ENCODE data around the gene NHSL1. TPM values are rescaled to one million over a fixed set of nuclear protein-coding genes. Genes with fewer than 3 reads are reported as not detected.

Gene NHSL1
- total and polyA plus RNA-seq, 9 of the 15 experiments (the other 6 are each of a cell fraction or from before 2014, with no cell fraction given) = 0.09 to 0.20 TPM; not detected in 7

DNA sequence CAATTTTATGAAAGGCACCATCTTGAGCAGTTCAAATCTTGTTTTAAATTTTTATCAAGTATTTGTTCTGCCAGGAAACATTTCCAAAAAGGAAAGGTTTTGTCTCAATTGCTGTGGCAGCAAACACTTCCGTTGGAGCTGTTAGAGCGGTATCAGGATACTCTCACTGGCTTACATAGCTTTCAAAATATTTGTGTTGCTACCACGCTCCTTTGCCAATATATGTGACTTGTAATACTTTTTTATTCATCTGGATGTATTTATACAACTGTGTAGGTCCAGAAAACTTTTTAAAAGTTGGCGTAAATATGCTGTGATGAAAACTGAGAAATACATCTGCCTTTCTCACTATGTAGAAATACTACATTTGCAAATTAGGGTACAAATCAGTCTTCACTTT lies 37.8 kb upstream of the NHSL1 start:
- WGBS (ENCODE audit: insufficient coverage, low coverage, missing lambda C conversion rate) = under 1% methylated on average over 4 of the region's 4 CpGs
- no peak overlapping the region for H3K27ac ChIP-seq (ENCODE audit: extremely low read depth, low read depth, low read length)
- DNase-seq (ENCODE audit: extremely low read depth in 1 of 4, low spot score in 3 of 4) = no peak
- no peak overlapping the region for H3K9ac ChIP-seq (ENCODE audit: insufficient read depth in 1 of 2, low read depth in 2 of 2, low read length in 2 of 2)
- no peaks in the 10 kb centered on the region for H3K9me1 ChIP-seq (ENCODE audit: control insufficient read depth, insufficient read depth, low read length)
- no peaks in the 10 kb centered on the region for H4K20me1 ChIP-seq (replicated peaks; ENCODE audit: control insufficient read depth, insufficient read depth, low read length)
- H3K9me3 ChIP-seq (replicated peaks; ENCODE audit: control insufficient read depth, insufficient read depth, low read depth, low read length) = no peaks in the 10 kb centered on the region
- H3K27me3 ChIP-seq (ENCODE audit: control insufficient read depth in 2 of 2, insufficient read depth in 2 of 2, low read length in 2 of 2) = peaks cover 8 to 12% of the 10 kb centered on the region in 2 experiments
- H3K4me3 ChIP-seq = no peak overlapping the region
- no peak overlapping the region for H2AFZ ChIP-seq (ENCODE audit: low read depth, low read length)
- H3K79me2 ChIP-seq (ENCODE audit: control insufficient read depth, insufficient read depth, low read length) = no peaks in the 10 kb centered on the region
- ATAC-seq = no peak
- ChIA-PET CTCF (ENCODE audit: low intra/inter-chr PET ratio) (no interaction called here), POLR2A (interaction anchor here (1.1 kb wide), 1 partner anchor 14 kb away, joined by 4 read pairs; no protein-coding TSS in a partner anchor)
- FAIRE-seq = no peak
- in situ Hi-C loops (cut with MboI) = no loop called here
- intact Hi-C loops (cut with micrococcal nuclease) = no loop called here
- H3K4me2 ChIP-seq (ENCODE audit: insufficient read depth, low read length) = no peak overlapping the region
- no TSS peak for BruUV-seq (replicated peaks)
- no peaks in the 10 kb centered on the region for H3K4me1 ChIP-seq (replicated peaks in 1 of 2; ENCODE audit: control insufficient read depth in 2 of 2, insufficient read depth in 2 of 2, low read length in 2 of 2)
- H3K36me3 ChIP-seq (ENCODE audit: control insufficient read depth, insufficient read depth, low read length) = no peaks in the 10 kb centered on the region
- TF ChIP-seq, protein P1, sequence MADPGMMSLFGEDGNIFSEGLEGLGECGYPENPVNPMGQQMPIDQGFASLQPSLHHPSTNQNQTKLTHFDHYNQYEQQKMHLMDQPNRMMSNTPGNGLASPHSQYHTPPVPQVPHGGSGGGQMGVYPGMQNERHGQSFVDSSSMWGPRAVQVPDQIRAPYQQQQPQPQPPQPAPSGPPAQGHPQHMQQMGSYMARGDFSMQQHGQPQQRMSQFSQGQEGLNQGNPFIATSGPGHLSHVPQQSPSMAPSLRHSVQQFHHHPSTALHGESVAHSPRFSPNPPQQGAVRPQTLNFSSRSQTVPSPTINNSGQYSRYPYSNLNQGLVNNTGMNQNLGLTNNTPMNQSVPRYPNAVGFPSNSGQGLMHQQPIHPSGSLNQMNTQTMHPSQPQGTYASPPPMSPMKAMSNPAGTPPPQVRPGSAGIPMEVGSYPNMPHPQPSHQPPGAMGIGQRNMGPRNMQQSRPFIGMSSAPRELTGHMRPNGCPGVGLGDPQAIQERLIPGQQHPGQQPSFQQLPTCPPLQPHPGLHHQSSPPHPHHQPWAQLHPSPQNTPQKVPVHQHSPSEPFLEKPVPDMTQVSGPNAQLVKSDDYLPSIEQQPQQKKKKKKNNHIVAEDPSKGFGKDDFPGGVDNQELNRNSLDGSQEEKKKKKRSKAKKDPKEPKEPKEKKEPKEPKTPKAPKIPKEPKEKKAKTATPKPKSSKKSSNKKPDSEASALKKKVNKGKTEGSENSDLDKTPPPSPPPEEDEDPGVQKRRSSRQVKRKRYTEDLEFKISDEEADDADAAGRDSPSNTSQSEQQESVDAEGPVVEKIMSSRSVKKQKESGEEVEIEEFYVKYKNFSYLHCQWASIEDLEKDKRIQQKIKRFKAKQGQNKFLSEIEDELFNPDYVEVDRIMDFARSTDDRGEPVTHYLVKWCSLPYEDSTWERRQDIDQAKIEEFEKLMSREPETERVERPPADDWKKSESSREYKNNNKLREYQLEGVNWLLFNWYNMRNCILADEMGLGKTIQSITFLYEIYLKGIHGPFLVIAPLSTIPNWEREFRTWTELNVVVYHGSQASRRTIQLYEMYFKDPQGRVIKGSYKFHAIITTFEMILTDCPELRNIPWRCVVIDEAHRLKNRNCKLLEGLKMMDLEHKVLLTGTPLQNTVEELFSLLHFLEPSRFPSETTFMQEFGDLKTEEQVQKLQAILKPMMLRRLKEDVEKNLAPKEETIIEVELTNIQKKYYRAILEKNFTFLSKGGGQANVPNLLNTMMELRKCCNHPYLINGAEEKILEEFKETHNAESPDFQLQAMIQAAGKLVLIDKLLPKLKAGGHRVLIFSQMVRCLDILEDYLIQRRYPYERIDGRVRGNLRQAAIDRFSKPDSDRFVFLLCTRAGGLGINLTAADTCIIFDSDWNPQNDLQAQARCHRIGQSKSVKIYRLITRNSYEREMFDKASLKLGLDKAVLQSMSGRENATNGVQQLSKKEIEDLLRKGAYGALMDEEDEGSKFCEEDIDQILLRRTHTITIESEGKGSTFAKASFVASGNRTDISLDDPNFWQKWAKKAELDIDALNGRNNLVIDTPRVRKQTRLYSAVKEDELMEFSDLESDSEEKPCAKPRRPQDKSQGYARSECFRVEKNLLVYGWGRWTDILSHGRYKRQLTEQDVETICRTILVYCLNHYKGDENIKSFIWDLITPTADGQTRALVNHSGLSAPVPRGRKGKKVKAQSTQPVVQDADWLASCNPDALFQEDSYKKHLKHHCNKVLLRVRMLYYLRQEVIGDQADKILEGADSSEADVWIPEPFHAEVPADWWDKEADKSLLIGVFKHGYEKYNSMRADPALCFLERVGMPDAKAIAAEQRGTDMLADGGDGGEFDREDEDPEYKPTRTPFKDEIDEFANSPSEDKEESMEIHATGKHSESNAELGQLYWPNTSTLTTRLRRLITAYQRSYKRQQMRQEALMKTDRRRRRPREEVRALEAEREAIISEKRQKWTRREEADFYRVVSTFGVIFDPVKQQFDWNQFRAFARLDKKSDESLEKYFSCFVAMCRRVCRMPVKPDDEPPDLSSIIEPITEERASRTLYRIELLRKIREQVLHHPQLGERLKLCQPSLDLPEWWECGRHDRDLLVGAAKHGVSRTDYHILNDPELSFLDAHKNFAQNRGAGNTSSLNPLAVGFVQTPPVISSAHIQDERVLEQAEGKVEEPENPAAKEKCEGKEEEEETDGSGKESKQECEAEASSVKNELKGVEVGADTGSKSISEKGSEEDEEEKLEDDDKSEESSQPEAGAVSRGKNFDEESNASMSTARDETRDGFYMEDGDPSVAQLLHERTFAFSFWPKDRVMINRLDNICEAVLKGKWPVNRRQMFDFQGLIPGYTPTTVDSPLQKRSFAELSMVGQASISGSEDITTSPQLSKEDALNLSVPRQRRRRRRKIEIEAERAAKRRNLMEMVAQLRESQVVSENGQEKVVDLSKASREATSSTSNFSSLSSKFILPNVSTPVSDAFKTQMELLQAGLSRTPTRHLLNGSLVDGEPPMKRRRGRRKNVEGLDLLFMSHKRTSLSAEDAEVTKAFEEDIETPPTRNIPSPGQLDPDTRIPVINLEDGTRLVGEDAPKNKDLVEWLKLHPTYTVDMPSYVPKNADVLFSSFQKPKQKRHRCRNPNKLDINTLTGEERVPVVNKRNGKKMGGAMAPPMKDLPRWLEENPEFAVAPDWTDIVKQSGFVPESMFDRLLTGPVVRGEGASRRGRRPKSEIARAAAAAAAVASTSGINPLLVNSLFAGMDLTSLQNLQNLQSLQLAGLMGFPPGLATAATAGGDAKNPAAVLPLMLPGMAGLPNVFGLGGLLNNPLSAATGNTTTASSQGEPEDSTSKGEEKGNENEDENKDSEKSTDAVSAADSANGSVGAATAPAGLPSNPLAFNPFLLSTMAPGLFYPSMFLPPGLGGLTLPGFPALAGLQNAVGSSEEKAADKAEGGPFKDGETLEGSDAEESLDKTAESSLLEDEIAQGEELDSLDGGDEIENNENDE (IDR thresholded peaks at IDR 0.05; ENCODE audit: low read depth, low read length) = no peak
- TF ChIP-seq ZNF134 (CRISPR knock-in tag; conservative IDR thresholded peaks at IDR 0.05) = no peak
- no peak for TF ChIP-seq EP300 (IDR thresholded peaks at IDR 0.05; ENCODE audit: low read length)
- TF ChIP-seq, protein P2, sequence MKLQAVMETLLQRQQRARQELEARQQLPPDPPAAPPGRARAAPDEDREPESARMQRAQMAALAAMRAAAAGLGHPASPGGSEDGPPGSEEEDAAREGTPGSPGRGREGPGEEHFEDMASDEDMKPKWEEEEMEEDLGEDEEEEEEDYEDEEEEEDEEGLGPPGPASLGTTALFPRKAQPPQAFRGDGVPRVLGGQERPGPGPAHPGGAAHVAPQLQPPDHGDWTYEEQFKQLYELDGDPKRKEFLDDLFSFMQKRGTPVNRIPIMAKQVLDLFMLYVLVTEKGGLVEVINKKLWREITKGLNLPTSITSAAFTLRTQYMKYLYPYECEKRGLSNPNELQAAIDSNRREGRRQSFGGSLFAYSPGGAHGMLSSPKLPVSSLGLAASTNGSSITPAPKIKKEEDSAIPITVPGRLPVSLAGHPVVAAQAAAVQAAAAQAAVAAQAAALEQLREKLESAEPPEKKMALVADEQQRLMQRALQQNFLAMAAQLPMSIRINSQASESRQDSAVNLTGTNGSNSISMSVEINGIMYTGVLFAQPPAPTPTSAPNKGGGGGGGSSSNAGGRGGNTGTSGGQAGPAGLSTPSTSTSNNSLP (IDR thresholded peaks at IDR 0.05; ENCODE audit: borderline replicate concordance, low read depth, low read length) = no peak
- TF ChIP-seq RBM14 (IDR thresholded peaks at IDR 0.05; ENCODE audit: borderline replicate concordance, insufficient read depth, low read depth, low read length) = no peak
- no peak for TF ChIP-seq HNRNPK (IDR thresholded peaks at IDR 0.05; ENCODE audit: low read depth, low read length, poor library complexity, severe bottlenecking)
- TF ChIP-seq PCBP1 (IDR thresholded peaks at IDR 0.05; ENCODE audit: low read depth, low read length, poor library complexity, severe bottlenecking) = no peak
- TF ChIP-seq ZNF436 (CRISPR knock-in tag; IDR thresholded peaks at IDR 0.05) = no peak
- no peak for TF ChIP-seq U2AF2 (optimal IDR thresholded peaks at IDR 0.05; ENCODE audit: low read depth, low read length)
- TF ChIP-seq ZNF12 (CRISPR knock-in tag; IDR thresholded peaks at IDR 0.05) = no peak

All from K562 (cell line).